Peyer's patch (tissue), 4 donors: ENCODE measurements around the gene F11R.

ENCODE experiments used
- POLR2A ChIP-seq, 2 donors: fragments of 450-650 bp; IDR thresholded peaks; one replicate each; pipeline ENCODE4 v1.5.1; 2017; ENCODE audit warnings: antibody characterized with exemption in 2 of 2, mild to moderate bottlenecking in 2 of 2, moderate library complexity in 2 of 2
- TF ChIP-seq, protein P1 (sequence below), 6 experiments: fragments of 450-650 bp in 4 of 6; fragments of 200-600 bp in 2 of 6; sonication (generic) in 1 of 6; IDR thresholded peaks; one replicate each; pipeline ENCODE4 v1.5.1; 2017 to 2019; ENCODE audit warnings: antibody characterized with exemption in 6 of 6, mild to moderate bottlenecking in 3 of 6, moderate library complexity in 1 of 6

GRCh38 chr1:161048949-161049722, 28.2 kb upstream of the F11R start:
- TF ChIP-seq, protein P1, sequence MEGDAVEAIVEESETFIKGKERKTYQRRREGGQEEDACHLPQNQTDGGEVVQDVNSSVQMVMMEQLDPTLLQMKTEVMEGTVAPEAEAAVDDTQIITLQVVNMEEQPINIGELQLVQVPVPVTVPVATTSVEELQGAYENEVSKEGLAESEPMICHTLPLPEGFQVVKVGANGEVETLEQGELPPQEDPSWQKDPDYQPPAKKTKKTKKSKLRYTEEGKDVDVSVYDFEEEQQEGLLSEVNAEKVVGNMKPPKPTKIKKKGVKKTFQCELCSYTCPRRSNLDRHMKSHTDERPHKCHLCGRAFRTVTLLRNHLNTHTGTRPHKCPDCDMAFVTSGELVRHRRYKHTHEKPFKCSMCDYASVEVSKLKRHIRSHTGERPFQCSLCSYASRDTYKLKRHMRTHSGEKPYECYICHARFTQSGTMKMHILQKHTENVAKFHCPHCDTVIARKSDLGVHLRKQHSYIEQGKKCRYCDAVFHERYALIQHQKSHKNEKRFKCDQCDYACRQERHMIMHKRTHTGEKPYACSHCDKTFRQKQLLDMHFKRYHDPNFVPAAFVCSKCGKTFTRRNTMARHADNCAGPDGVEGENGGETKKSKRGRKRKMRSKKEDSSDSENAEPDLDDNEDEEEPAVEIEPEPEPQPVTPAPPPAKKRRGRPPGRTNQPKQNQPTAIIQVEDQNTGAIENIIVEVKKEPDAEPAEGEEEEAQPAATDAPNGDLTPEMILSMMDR (IDR thresholded peaks at IDR 0.05), result no peak
- no peak for TF ChIP-seq POLR2A (IDR thresholded peaks at IDR 0.05)
